Lower leg skin (tissue), 4 donors: ENCODE data around the gene THBS4. TPM values are rescaled to one million over a fixed set of nuclear protein-coding genes. Genes with fewer than 3 reads are reported as not detected.

Experiments used
- DNase-seq, 2 donors: peaks; one replicate each; pipeline ENCODE4 v3.0.0-alpha.2; 2019; ENCODE audit warnings: low spot score in 2 of 2
- H3K4me3 ChIP-seq: fragments of 200-600 bp; sonication (generic); 2 replicates; pipeline ENCODE4 v1.5.1; 2017; ENCODE audit warnings: mild to moderate bottlenecking, low read depth; ENCODE audit not compliant: poor library complexity, severe bottlenecking
- CTCF ChIP-seq, 3 donors: fragments of 450-650 bp; IDR thresholded peaks; one replicate each; pipeline ENCODE4 v1.5.1; 2016; ENCODE audit warnings: antibody characterized with exemption in 3 of 3, mild to moderate bottlenecking in 3 of 3, moderate library complexity in 2 of 3
- POLR2A ChIP-seq, 2 donors: fragments of 450-650 bp; IDR thresholded peaks; one replicate each; pipeline ENCODE4 v1.6.1; 2016 to 2017; ENCODE audit warnings: antibody characterized with exemption in 2 of 2, mild to moderate bottlenecking in 1 of 2, moderate library complexity in 1 of 2
- WGBS, 2 donors: methylation state at CpG; one replicate each; pipeline ENCODE4 v1.1.5; 2018; 5-methylcytosine and 5-hydroxymethylcytosine counted together
- intact Hi-C: fragments of 100-400 bp; cut with DNase I; formaldehyde crosslinking; loops from one replicate; pipeline ENCODE4 v1.15.0; 2023; ENCODE audit warnings: low total_unique reads
- total RNA-seq, 4 donors: library from RNA; depleted of rRNA; stranded (reverse); fragments of >200 nt; gene quantifications; one replicate each; pipeline ENCODE4 v1.1.0, GENCODE V29; 2016

Gene THBS4
- total RNA-seq, 4 donors from 2014 or later: 0.08 to 2.0 (median 0.51) TPM

GRCh38 chr5:80037366-80037765 lies 2.2 kb downstream of the THBS4 start:
- 85 to 86% methylated on average over 5 of the region's 5 CpGs for WGBS, 2 donors
- DNase-seq: no peak
- no peak overlapping the region for H3K4me3 ChIP-seq
- intact Hi-C loops: no loop called here
- TF ChIP-seq POLR2A (IDR thresholded peaks at IDR 0.05): no peak
- no peak for TF ChIP-seq CTCF (IDR thresholded peaks at IDR 0.05)

- H3K4me3 ChIP-seq: no peak overlapping the region
- DNase-seq: no peak
- WGBS, 2 donors: 76 to 81% methylated on average over 2 of the region's 2 CpGs
- intact Hi-C loops: no loop called here
- TF ChIP-seq POLR2A (IDR thresholded peaks at IDR 0.05): no peak
These were observed 4.5 kb downstream of the THBS4 start for GRCh38 chr5:80039650-80040049.

- intact Hi-C loops: no loop called here
- H3K4me3 ChIP-seq: no peak overlapping the region
- 54 to 58% methylated on average over 4 of the region's 4 CpGs for WGBS, 2 donors
- TF ChIP-seq POLR2A (IDR thresholded peaks at IDR 0.05): no peak
- TF ChIP-seq CTCF (IDR thresholded peaks at IDR 0.05): no peak
- no peak for DNase-seq
These were observed 6.4 kb downstream of the THBS4 start for GRCh38 chr5:80041527-80041926.

GRCh38 chr5:80042330-80042729 lies 7.2 kb downstream of the THBS4 start:
- no peak for DNase-seq
- TF ChIP-seq POLR2A (IDR thresholded peaks at IDR 0.05): no peak
- no peak for TF ChIP-seq CTCF (IDR thresholded peaks at IDR 0.05)
- 61 to 67% methylated on average over 3 of the region's 3 CpGs for WGBS, 2 donors
- intact Hi-C loops: no loop called here
- no peak overlapping the region for H3K4me3 ChIP-seq

GRCh38 chr5:80043187-80043586 lies 8.0 kb downstream of the THBS4 start:
- no peak for DNase-seq
- H3K4me3 ChIP-seq: no peak overlapping the region
- WGBS, 2 donors: 85 to 90% methylated on average over 4 of the region's 4 CpGs
- TF ChIP-seq POLR2A (IDR thresholded peaks at IDR 0.05) (no peak), CTCF (IDR thresholded peaks at IDR 0.05) (no peak)
- intact Hi-C loops: no loop called here

- DNase-seq: no peak
- no peak for TF ChIP-seq POLR2A (IDR thresholded peaks at IDR 0.05)
- TF ChIP-seq CTCF (IDR thresholded peaks at IDR 0.05): no peak
- intact Hi-C loops: no loop called here
These were observed 13.1 kb downstream of the THBS4 start for GRCh38 chr5:80048084-80048780.

More at GRCh38 chr5:80048084-80048780, 13.1 kb downstream of the THBS4 start:
- H3K4me3 ChIP-seq: no peak overlapping the region
